Motor neuron (in vitro differentiated cells): ENCODE measurements around the gene LRRC8C. TPM values are rescaled to one million over a fixed set of nuclear protein-coding genes. Genes with fewer than 3 reads are reported as not detected.

Source experiments
- ATAC-seq, 8 experiments: fragments of 200-7000 bp; cut with Tn5 transposase; replicated peaks in 6 of 8; 2 replicates each; pipeline ENCODE4 v1.8.0; 2021; ENCODE audit warnings: mild to moderate bottlenecking in 8 of 8, moderate library complexity in 8 of 8
- H3K27ac ChIP-seq, 2 donors: fragments of 250-450 bp; sonication (Bioruptor Pico); 2 replicates each; pipeline ENCODE4 v1.9.0; 2021; ENCODE audit warnings: antibody characterized with exemption in 2 of 2, mild to moderate bottlenecking in 2 of 2, moderate library complexity in 1 of 2
- H3K4me1 ChIP-seq, 2 donors: fragments of 250-450 bp; sonication (Bioruptor Pico); replicated peaks in 1 of 2; 2 replicates each; pipeline ENCODE4 v1.6.1; 2021; ENCODE audit warnings: antibody characterized with exemption in 2 of 2, mild to moderate bottlenecking in 2 of 2, moderate library complexity in 1 of 2
- H3K4me3 ChIP-seq, 5 donors: fragments of 250-450 bp; sonication (Bioruptor Pico); 2 replicates each; pipeline ENCODE4 v1.9.0; 2021; ENCODE audit warnings: antibody characterized with exemption in 5 of 5, mild to moderate bottlenecking in 5 of 5, moderate library complexity in 4 of 5
- WGBS, 10 experiments: fragments of 450-650 bp; shearing (Covaris generic); methylation state at CpG; one replicate each; pipeline ENCODE4 v1.0.0; 2022; 5-methylcytosine and 5-hydroxymethylcytosine counted together
- in situ Hi-C, 9 experiments: fragments of 400-800 bp; cut with MboI; loops; one replicate each; pipeline ENCODE4 v1.15.0; 2021; ENCODE audit warnings: low sequenced_read_pairs in 9 of 9, low pct_unique_long_range_greater_than_20kb in 2 of 9; ENCODE audit not compliant: unreplicated experiment in 9 of 9
- total RNA-seq, 8 experiments: library from RNA; unstranded; fragments of 300-600 nt; gene quantifications; 2 replicates each; pipeline versions ENCODE4 v1.2.3 to v1.2.4, GENCODE V29; 2022

The LRRC8C gene
- total RNA-seq, 8 experiments from 2014 or later, result 1.7 to 8.0 (median 2.5) TPM

DNA sequence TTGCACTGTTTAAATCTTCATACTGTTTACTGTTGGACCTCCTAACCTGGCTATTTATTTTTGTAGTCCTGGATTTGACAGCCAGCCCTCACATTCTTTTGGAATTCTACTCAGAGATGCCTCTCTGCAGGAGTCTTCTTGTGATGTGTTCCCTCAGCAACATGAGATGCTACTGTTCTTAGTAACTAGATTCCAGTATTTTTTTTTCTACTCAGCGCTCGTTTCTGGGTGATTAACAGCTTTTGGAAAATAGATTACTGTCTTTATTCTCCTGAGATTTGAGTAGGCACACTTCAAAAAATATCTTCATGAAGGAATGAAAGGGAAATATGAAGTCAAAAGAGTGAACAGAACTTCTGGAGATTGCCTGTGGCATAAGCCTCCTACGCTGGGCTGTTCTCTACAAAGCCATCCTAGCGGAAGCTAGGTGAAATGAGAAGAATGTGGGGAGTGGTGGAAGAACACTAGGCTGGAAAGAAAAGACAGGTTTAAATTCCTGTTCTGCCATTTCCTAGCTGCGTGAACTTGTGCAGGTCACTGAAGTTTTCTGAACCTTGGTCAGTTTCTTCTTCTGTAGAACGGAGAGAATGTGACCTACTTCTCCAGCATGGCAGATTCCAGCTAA is 75.9 kb downstream of the LRRC8C start:
- no peak overlapping the region for H3K27ac ChIP-seq
- H3K4me1 ChIP-seq, result no peaks in the 10 kb centered on the region
- peak in 1 of 8 experiments; percentile 48 for ATAC-seq
- in situ Hi-C loops, result no loop called here
- no peak overlapping the region for H3K4me3 ChIP-seq
- WGBS, 10 experiments, result 40 to 86% (median 77%) methylated on average over 2 to 6 of the region's 6 CpGs

DNA sequence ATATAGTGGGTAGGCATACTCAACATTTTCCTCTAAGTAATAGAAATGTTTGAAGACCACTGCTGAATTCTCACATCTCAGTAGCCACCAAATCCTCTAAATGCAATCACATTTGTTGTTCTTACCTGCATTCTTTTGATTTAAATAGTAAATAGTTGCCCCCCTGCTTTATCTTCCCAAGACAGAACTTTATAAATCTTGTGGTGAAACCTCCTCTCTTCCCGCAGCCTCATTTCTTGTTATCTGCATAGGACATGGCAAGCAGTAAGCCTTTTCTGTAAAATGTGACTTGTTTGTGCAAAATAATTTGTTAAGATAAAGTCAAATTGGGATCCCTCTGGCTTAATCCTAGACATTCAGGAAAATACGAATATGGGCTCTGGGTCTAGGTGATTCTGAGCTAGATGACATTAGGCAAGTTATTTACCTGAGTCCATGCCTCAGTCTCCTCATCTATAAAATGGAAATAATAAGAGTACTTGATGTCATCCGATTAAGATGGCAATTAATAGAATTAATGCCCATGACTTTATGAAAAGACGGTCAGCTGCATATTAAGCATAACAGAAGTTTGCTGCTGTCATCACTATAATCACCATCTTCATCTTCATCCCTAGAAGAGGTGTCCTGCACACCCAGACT is 77.7 kb downstream of the LRRC8C start:
- in situ Hi-C loops, result no loop called here
- ATAC-seq, result no peak
- H3K4me1 ChIP-seq, result no peaks in the 10 kb centered on the region
- no peak overlapping the region for H3K4me3 ChIP-seq
- WGBS, 10 experiments, result 84 to 100% (median 95%) methylated on average over 1 to 4 of the region's 4 CpGs
- no peak overlapping the region for H3K27ac ChIP-seq

DNA sequence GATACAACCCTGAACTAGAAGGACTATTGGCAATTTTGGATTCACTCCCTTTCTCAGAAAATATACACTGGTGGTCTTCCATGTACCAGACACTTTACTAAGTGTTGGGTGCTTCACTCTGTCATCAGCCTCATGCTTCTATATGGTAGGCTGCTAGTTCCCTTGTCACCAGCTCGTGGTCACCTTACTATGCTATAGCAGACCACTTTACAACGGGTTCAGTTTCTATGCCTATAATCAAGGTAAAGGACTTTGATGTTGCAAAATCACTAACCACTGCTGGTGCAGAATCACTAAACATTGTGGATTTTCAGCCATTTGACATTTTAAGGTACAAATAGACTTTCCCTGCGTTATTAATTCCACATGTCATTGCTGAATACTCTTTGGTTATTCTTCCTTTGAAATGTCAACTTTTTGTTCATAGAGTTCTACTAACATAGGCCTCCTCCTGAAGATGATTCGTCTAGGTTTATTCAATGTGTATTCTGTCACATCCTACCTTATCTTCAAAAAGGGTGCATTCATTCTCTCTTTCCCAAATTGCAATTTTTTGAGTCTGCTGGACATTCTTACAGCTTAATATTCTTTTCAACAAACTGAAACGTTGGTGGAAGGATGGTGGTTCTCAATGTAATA is 78.3 kb downstream of the LRRC8C start:
- no peak overlapping the region for H3K27ac ChIP-seq
- in situ Hi-C loops, result no loop called here
- 72 to 94% (median 83%) methylated on average over 1 to 5 of the region's 5 CpGs for WGBS, 10 experiments
- no peaks in the 10 kb centered on the region for H3K4me1 ChIP-seq
- no peak for ATAC-seq
- H3K4me3 ChIP-seq, result no peak overlapping the region

DNA sequence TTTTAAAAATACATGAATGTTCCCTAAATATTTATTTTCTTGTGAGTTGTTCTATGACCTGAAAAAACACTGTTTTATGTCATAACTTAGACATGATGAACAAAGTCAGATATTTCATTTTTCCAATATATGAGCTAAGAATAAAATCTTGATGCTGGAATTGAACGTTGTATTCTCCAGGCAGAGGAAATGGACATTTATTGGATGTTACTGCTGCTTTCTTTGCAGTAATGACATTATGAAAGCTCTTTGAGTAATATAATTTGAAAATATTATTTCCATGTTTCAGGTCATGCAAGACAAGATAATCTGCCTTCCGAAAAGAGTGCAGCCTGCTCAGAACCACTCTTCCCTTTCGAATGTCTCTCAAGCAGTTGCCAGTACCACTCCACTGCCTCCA is 79.5 kb downstream of the LRRC8C start:
- WGBS, 10 experiments, result 88 to 100% (median 93%) methylated on average over 1 to 3 of the region's 3 CpGs; no CpG with 5 or more reads in 1 of the 10 experiments
- Histone ChIP-seq H3K4me1 (no peaks in the 10 kb centered on the region), H3K27ac (no peak overlapping the region), H3K4me3 (no peak overlapping the region)
- no peak for ATAC-seq
- in situ Hi-C loops, result no loop called here

DNA sequence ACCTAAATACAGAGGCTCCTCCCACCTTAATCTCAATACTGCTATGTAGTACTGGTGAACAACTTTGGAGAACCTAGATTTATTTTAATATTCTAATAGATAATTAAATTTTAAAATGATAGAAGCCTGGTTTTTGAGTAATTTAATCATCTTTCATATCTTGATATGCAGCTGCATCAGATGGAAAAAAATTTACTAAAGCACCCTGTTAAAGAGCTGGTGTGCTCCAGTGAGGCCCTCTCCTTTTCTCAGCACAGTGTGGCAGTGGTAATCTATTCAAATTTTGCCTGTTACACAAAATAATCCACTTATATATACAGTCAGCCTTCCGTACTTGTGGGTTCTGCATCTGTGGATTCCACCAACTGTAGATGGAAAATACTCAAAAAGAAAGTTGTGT is 82.8 kb downstream of the LRRC8C start:
- WGBS, 10 experiments, result 100% methylated on average over 1 of the region's 1 CpG; no CpG with 5 or more reads in 4 of the 10 experiments
- H3K4me1 ChIP-seq, result no peaks in the 10 kb centered on the region
- no peak overlapping the region for H3K4me3 ChIP-seq
- no peak overlapping the region for H3K27ac ChIP-seq
- no peak for ATAC-seq
- in situ Hi-C loops, result no loop called here

DNA sequence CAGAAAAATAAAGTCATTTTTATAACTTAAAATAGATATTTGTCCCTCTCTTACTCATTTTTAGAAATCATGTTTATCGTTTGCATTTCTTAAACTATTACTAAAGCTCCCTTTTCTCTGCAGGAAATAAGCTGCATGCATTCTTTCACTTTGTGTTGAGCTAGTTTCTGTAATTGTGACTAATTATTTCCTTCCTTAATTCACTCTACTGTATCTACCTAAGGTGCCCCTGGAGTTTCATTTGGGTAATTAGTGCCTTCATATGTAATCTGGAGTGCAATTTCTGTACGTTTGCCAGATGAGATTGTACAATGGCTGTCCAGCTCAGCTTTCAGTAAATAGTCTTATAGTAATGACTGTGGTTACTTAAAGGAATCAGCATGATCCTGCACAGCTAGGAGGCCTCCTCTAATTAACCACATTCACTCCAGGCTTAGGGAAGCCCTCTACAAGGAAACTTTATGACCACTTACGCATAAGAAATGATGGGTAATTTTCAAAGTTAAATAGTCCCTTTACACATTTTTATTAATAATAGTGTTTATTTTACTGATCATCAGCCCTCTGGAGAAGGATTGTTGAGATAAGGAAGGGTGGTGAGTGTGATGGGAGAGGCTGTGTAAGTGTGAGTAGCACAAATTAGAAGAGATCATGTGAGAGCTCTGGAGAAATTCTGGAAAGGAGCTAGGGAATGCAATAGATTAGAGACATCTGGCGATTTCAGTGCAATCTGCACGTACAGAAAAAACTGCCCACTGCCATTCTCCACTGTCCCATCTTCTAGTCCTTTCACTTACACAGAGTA is 86.8 kb downstream of the LRRC8C start:
- Histone ChIP-seq H3K4me3 (no peak overlapping the region), H3K4me1 (no peaks in the 10 kb centered on the region), H3K27ac (no peak overlapping the region)
- in situ Hi-C loops, result no loop called here
- WGBS, 10 experiments, result 10 to 100% (median 75%) methylated on average over 2 to 5 of the region's 5 CpGs
- ATAC-seq, result peak in 4 of 8 experiments; percentile 12 to 36 (median 24)

DNA sequence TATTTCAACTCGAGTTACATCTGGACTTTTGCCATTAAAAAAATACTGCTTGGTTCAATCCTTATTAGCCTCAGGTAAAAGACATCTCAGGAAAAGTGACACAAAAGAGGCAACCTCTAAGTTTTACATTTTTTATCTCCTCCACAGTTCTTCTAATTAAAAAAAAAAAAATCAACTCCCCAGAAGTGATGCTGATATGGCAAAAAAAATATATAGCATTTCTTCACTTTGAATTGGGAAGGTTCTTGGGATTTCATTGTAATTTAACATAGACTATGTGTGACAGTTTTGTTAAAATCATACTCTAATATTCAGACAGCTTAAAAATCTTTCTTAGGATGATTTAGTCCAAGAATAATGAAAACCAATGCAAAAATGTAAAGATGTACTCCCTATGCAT is 87.9 kb downstream of the LRRC8C start:
- WGBS, 10 experiments, result 45 to 100% (median 85%) methylated on average over 1 of the region's 1 CpG
- Histone ChIP-seq H3K27ac (no peak overlapping the region), H3K4me1 (no peaks in the 10 kb centered on the region), H3K4me3 (no peak overlapping the region)
- in situ Hi-C loops, result no loop called here
- ATAC-seq, result no peak

DNA sequence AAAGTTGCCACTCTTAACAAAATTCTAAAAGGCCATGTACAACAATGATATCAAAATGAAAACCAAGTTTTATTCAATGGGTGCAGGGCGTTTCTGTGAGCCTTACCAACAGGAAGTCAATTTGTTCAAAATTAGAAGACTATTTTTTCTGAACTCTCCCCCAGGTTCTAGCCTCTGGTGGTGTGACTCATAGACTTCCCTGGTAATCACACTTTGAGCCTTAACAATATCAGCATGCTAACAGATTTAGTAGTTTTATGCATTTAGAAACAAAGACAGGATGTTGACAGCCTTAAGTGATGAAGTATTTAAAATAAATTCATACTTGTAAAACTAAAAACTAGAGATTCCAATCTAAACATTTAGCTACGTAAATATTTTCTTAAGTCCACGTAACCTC is 88.4 kb downstream of the LRRC8C start:
- peak in 3 of 8 experiments; percentile 34 to 85 (median 71) for ATAC-seq
- Histone ChIP-seq H3K4me1 (no peaks in the 10 kb centered on the region), H3K27ac (no peak overlapping the region), H3K4me3 (no peak overlapping the region)
- WGBS, 10 experiments, result 12 to 100% (median 85%) methylated on average over 1 to 3 of the region's 3 CpGs; no CpG with 5 or more reads in 1 of the 10 experiments
- in situ Hi-C loops, result no loop called here

DNA sequence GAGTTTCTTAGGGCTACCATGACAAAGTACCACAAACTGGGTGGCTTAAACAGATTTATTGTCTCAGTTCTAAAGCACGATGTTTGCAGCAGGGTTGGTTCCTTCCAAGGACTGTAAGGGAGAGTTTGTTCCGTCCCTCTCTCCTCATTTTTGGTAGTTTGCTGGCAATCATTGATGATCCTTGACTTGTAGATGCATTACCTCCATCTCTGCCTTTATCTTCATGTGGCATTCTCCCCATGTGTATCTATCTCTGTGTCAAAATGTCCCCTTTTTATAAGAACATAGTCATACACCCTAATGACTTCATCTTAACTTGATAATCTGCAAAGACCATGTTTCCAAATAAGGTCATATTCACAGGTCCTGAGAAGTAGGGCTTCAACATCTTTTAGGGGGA is 90.2 kb downstream of the LRRC8C start:
- WGBS, 10 experiments, result 77 to 100% (median 91%) methylated on average over 1 to 2 of the region's 2 CpGs; no CpG with 5 or more reads in 1 of the 10 experiments
- in situ Hi-C loops, result no loop called here
- Histone ChIP-seq H3K27ac (no peak overlapping the region), H3K4me1 (no peaks in the 10 kb centered on the region), H3K4me3 (no peak overlapping the region)
- no peak for ATAC-seq

DNA sequence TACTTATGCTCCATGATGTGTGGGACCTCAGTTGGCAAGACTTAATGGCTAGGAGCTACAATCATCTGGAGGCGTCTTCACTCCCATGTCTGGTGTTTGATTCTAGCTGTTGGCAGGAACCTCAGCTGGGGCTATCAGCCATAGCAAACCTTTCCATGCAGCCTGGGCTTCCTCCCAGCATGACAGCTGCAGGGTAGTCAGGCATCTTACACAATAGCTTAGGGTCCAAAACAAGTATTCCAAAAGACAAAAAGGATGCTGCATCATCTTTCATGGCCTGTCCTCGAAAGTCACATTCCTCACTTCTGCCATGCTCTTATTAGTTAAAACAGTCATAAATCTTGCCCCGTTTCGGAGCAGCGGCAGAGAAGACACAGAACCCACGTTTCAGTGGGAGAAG is 90.9 kb downstream of the LRRC8C start:
- 11 to 100% (median 67%) methylated on average over 1 to 6 of the region's 6 CpGs; no CpG with 5 or more reads in 1 of the 10 experiments for WGBS, 10 experiments
- Histone ChIP-seq H3K27ac (no peak overlapping the region), H3K4me1 (no peaks in the 10 kb centered on the region), H3K4me3 (no peak overlapping the region)
- no peak for ATAC-seq
- in situ Hi-C loops, result no loop called here

DNA sequence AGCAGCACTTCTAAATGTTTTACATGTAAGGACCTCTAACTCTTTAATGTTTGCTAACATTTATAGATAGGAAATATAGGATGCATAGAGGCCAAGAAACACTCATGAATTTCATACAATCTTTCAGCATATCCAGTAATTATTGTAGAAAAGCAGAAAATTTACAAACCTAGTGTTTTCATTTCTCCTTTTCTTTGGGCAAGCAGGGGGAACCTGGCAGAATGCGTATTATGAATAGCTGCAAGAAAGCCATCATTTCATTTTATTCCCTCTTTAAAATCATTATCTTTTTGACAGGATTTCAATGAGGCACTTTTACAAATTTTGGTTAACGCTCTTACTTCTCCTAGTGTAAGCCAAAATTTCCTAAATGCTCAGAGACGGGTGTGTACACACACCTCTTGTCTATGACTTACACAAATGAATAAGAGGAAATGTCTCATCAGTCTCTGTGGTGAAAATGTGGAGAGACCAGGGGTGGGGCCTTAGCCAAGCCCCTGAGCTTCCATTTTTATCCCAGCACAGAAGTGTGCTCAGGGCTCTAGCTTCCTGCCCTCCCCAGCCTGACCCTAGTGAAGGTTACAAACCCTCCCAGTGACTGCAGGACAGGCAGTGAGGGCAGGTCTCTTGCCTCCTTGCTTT is 91.6 kb downstream of the LRRC8C start:
- H3K4me1 ChIP-seq, result no peaks in the 10 kb centered on the region
- H3K27ac ChIP-seq, result no peak overlapping the region
- 15 to 100% (median 88%) methylated on average over 1 to 3 of the region's 3 CpGs; no CpG with 5 or more reads in 5 of the 10 experiments for WGBS, 10 experiments
- H3K4me3 ChIP-seq, result no peak overlapping the region
- in situ Hi-C loops, result no loop called here
- peak in 2 of 8 experiments; percentile 45 to 55 for ATAC-seq

DNA sequence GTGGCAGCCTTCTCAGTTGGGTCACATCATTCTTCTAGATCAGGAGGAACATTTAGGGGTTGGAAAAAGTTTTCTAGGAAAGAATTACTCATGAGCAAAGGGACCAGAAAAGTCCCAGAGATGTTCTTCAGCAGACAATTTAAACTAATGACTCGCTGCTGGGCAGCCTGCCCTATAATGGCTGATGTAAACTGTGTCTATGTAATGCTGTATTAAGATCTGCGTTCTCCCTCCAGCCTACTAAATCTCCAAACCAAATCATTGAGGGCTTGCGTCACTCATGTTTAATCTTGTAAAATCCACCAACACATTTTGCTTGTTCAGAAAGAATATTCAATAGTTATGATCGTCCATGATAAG is 92.1 kb downstream of the LRRC8C start:
- peak in 2 of 8 experiments; percentile 52 to 54 for ATAC-seq
- WGBS, 10 experiments, result 0 to 100% (median 86%) methylated on average over 1 to 4 of the region's 4 CpGs
- Histone ChIP-seq H3K4me3 (no peak overlapping the region), H3K4me1 (no peaks in the 10 kb centered on the region), H3K27ac (no peak overlapping the region)
- in situ Hi-C loops, result no loop called here

DNA sequence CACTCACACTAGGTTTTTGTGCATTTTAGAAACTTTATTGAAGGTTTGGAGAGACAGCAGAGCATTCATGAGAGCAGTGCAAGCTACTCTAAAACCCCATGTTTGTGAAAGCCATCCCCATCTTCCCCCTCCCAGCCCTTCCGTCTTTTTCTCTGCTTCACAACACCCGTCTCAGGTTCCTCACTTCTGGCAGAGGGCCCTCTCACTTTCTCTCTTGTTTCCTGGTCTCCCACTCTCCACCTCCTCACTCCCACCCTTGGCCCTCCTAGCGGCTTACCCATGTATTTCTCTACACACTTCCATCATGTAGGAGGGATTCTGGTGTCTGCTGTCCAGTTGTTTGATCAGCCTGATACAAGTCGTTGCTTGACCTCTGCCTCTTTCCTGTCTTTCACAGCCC is 92.7 kb downstream of the LRRC8C start:
- no peak for ATAC-seq
- 80 to 93% (median 84%) methylated on average over 1 to 4 of the region's 4 CpGs; no CpG with 5 or more reads in 3 of the 10 experiments for WGBS, 10 experiments
- Histone ChIP-seq H3K4me3 (no peak overlapping the region), H3K4me1 (no peaks in the 10 kb centered on the region), H3K27ac (no peak overlapping the region)
- in situ Hi-C loops, result no loop called here
